Keratinocyte (primary cell): ENCODE measurements around the gene PTP4A2. TPM values are rescaled to one million over a fixed set of nuclear protein-coding genes. Genes with fewer than 3 reads are reported as not detected.

Source experiments
- DNase-seq: peaks from one replicate; pipeline ENCODE4 v3.0.0-alpha.2; 2011; ENCODE audit warnings: low read depth, missing footprints, low spot score
- FAIRE-seq: peaks from 2 replicates; lab custom pipeline; 2011; peaks lifted over from hg19 to GRCh38; lab: Jason Lieb, UNC
- H2AFZ ChIP-seq: 2 replicates; pipeline ENCODE4 v1.6.0; 2012; ENCODE audit warnings: low read length, control low read depth, inconsistent platforms; ENCODE audit not compliant: control insufficient read depth
- H3K27ac ChIP-seq: 2 replicates; pipeline ENCODE4 v1.5.1; 2011; ENCODE audit warnings: low read length; ENCODE audit not compliant: control insufficient read depth, insufficient read depth
- H3K27me3 ChIP-seq: 3 replicates; pipeline ENCODE4 v1.6.0; 2011; ENCODE audit warnings: low read length; ENCODE audit not compliant: control insufficient read depth, insufficient read depth; ENCODE audit errors: extremely low read depth
- H3K36me3 ChIP-seq, 2 experiments: 2 replicates in 1 of 2; 3 replicates in 1 of 2; pipeline ENCODE4 v1.5.1; 2011; ENCODE audit warnings: low read length in 2 of 2, mild to moderate bottlenecking in 1 of 2; ENCODE audit not compliant: control insufficient read depth in 2 of 2, insufficient read depth in 2 of 2; ENCODE audit errors: extremely low read depth in 1 of 2
- H3K4me1 ChIP-seq: 3 replicates; pipeline ENCODE4 v1.5.1; 2011; ENCODE audit warnings: low read length; ENCODE audit not compliant: control insufficient read depth, insufficient read depth; ENCODE audit errors: extremely low read depth
- H3K4me2 ChIP-seq: 3 replicates; pipeline ENCODE4 v1.6.0; 2011; ENCODE audit warnings: low read depth, low read length; ENCODE audit not compliant: control insufficient read depth, insufficient read depth; ENCODE audit errors: extremely low read depth
- H3K4me3 ChIP-seq, 3 experiments: fragments of 200-600 bp in 1 of 3; sonication (generic) in 1 of 3; 2 replicates in 2 of 3; 3 replicates in 1 of 3; pipeline ENCODE4 v1.5.1; 2011 to 2016; ENCODE audit warnings: low read length in 3 of 3, mild to moderate bottlenecking in 3 of 3, control low read depth in 2 of 3, inconsistent platforms in 1 of 3, low read depth in 1 of 3, mixed read lengths in 1 of 3, mixed run types in 1 of 3, moderate library complexity in 1 of 3; ENCODE audit not compliant: control insufficient read depth in 2 of 3, insufficient read depth in 2 of 3; ENCODE audit errors: extremely low read depth in 1 of 3
- H3K79me2 ChIP-seq: 2 replicates; pipeline ENCODE4 v1.6.0; 2012; ENCODE audit warnings: low read length; ENCODE audit not compliant: control insufficient read depth, insufficient read depth
- H3K9ac ChIP-seq: 3 replicates; pipeline ENCODE4 v1.6.0; 2011; ENCODE audit warnings: low read length; ENCODE audit not compliant: control insufficient read depth, insufficient read depth; ENCODE audit errors: extremely low read depth
- H3K9me1 ChIP-seq: 3 replicates; pipeline ENCODE4 v1.6.0; 2011; ENCODE audit warnings: low read length; ENCODE audit not compliant: control insufficient read depth, insufficient read depth; ENCODE audit errors: extremely low read depth
- H3K9me3 ChIP-seq: 2 replicates; pipeline ENCODE4 v1.5.1; 2012; ENCODE audit warnings: low read depth, low read length; ENCODE audit not compliant: control insufficient read depth
- H4K20me1 ChIP-seq: 3 replicates; pipeline ENCODE4 v1.6.0; 2011; ENCODE audit warnings: low read length; ENCODE audit not compliant: control insufficient read depth, insufficient read depth; ENCODE audit errors: extremely low read depth
- CTCF ChIP-seq, 3 experiments: IDR thresholded peaks in 1 of 3; conservative IDR thresholded peaks in 1 of 3; optimal IDR thresholded peaks in 1 of 3; 2 replicates in 2 of 3; 3 replicates in 1 of 3; pipeline versions ENCODE3 to v1.5.1; 2011; ENCODE audit warnings: low read length in 3 of 3, mild to moderate bottlenecking in 3 of 3, moderate library complexity in 2 of 3, control low read depth in 1 of 3, inconsistent platforms in 1 of 3; ENCODE audit not compliant: insufficient read depth in 2 of 3; ENCODE audit errors: extremely low read depth in 1 of 3
- EZH2 ChIP-seq: IDR thresholded peaks from one replicate; pipeline ENCODE4 v1.6.1; 2012; ENCODE audit warnings: inconsistent platforms, mild to moderate bottlenecking, low read length, moderate library complexity
- dilution Hi-C: fragments of 300-500 bp; cut with MboI; formaldehyde crosslinking; loops from one replicate; pipeline ENCODE4 v1.7.0; 2020; ENCODE audit warnings: low sequenced_read_pairs; ENCODE audit not compliant: extremely low pct_ligation_motif_present
- polyA plus RNA-seq, 5 experiments: library from polyadenylated mRNA; depleted of rRNA in 3 of 5; stranded (reverse) in 3 of 5; stranded (forward) in 1 of 5; unstranded in 1 of 5; fragments of >200 nt; gene quantifications; 1 replicate in 1 of 5; 2 replicates in 3 of 5; 3 replicates in 1 of 5; pipeline versions ENCODE4 v1.2.1 to v1.2.3, GENCODE V29; 2011 to 2012; ENCODE audit warnings: missing spikeins in 2 of 5, low read depth in 1 of 5, low replicate concordance in 1 of 5

Gene PTP4A2
- polyA plus RNA-seq, 1 donor (not counting 4 experiments of a cell fraction or from before 2014, with no cell fraction given), result 368 TPM

- Histone ChIP-seq H3K9ac (no peak overlapping the region), H3K9me1 (no peaks in the 10 kb centered on the region), H3K4me1 (no peaks in the 10 kb centered on the region), H3K36me3 (peaks cover 7 to 19% of the 10 kb centered on the region in 2 experiments), H3K4me3 (no peak overlapping the region), H3K9me3 (no peaks in the 10 kb centered on the region), H3K4me2 (no peak overlapping the region), H3K27me3 (no peaks in the 10 kb centered on the region), H3K79me2 (no peaks in the 10 kb centered on the region), H4K20me1 (no peaks in the 10 kb centered on the region), H3K27ac (no peak overlapping the region), H2AFZ (no peak overlapping the region)
- no peak for FAIRE-seq
- TF ChIP-seq EZH2 (no peak), CTCF (optimal IDR thresholded peaks at IDR 0.05 in 1 of 3, IDR thresholded peaks at IDR 0.05 in 1 of 3, conservative IDR thresholded peaks at IDR 0.05 in 1 of 3; ENCODE audit: extremely low read depth in 1 of 3, insufficient read depth in 2 of 3, low read length in 3 of 3) (no peak)
- dilution Hi-C loops, result no loop called here
- no peak for DNase-seq
These were observed 33.7 kb downstream of the PTP4A2 start for GRCh38 chr1:31904339-31905092.

- FAIRE-seq (no peak), DNase-seq (no peak)
- dilution Hi-C loops, result no loop called here
- H3K4me1 ChIP-seq, result peaks cover 4% of the 10 kb centered on the region
- peaks cover 4 to 11% of the 10 kb centered on the region in 2 experiments for H3K36me3 ChIP-seq
- no peaks in the 10 kb centered on the region for H4K20me1 ChIP-seq
- H3K9ac ChIP-seq, result no peak overlapping the region
- H3K27me3 ChIP-seq, result no peaks in the 10 kb centered on the region
- no peak overlapping the region for H2AFZ ChIP-seq
- no peak overlapping the region for H3K27ac ChIP-seq
- H3K4me3 ChIP-seq, result no peak overlapping the region
- H3K9me1 ChIP-seq, result no peaks in the 10 kb centered on the region
- no peaks in the 10 kb centered on the region for H3K9me3 ChIP-seq
- H3K4me2 ChIP-seq, result no peak overlapping the region
- no peak for TF ChIP-seq CTCF (optimal IDR thresholded peaks at IDR 0.05 in 1 of 3, IDR thresholded peaks at IDR 0.05 in 1 of 3, conservative IDR thresholded peaks at IDR 0.05 in 1 of 3; ENCODE audit: extremely low read depth in 1 of 3, insufficient read depth in 2 of 3, low read length in 3 of 3)
- H3K79me2 ChIP-seq, result no peaks in the 10 kb centered on the region
These were observed 35.7 kb downstream of the PTP4A2 start for GRCh38 chr1:31902510-31902860.
